Activated T-helper 17 cell treated with anti-CD3 and anti-CD28 coated beads, Interleukin-2, amount 50 U/mL, for 72 hours (primary cell): ENCODE data around the gene MAGEB3. TPM values are rescaled to one million over a fixed set of nuclear protein-coding genes. Genes with fewer than 3 reads are reported as not detected.

Experiments used
- total RNA-seq, 2 donors: library from RNA; stranded (reverse); gene quantifications; one replicate each; pipeline ENCODE4 v1.2.3, GENCODE V29; 2022

MAGEB3 gene
- total RNA-seq, 2 donors from 2014 or later = not detected

Other genes starting within 250 kb of the MAGEB3 start
- gene MAGEB2, start 15.1 kb upstream of the MAGEB3 start, total RNA-seq = not detected
- not detected for gene MAGEB4, start 11.3 kb downstream of the MAGEB3 start, total RNA-seq
- gene MAGEB1, start 16.5 kb downstream of the MAGEB3 start, total RNA-seq = not detected
- gene NR0B1, start 78.7 kb downstream of the MAGEB3 start, total RNA-seq = not detected